ENCODE results near the gene PLEKHA7.

The PLEKHA7 gene

DNA sequence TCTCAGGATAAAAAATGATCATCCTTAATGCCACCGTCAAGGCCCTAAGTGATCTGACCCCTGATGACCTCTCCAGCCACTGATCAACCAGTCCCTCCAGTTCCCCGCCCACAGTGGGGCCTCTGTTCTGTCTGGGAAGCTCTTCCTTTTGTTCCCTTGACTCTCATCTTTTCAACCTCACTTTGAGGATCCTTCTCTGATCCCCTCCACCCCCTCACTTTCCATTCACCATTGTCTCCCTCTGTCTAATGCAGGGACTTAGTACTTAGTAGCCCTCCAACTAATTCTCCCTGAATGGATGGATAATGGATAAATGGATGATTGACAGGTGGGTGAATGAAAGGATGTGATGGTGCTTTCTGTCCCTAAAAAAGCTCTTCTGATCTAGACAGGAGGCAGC lies 230.1 kb downstream of the PLEKHA7 start:
- DNase-seq = no peak

DNA sequence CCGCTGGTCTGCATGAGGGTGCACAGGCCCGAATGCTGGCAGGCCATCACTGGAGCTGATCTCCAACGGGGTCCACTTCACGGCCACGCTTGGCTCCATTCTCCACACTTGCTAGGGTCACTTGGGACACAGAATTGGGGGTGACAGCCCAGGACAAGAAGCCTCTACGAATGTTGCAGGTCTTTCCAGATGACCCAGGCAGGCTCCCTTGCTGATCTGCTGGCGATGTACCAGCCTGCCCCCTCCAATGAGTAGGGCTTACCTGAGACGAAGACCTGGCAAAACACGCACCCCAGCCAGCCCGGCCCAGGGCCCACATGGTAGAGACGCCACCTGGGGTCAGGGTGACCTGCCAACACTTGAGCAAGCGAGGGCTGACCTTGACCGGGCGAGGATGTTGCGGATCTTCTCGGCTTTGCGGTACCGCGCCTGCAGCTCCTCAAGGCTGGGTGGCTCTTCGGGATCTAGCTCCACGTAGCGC lies 230.9 kb downstream of the PLEKHA7 start:
- DNase-seq = no peak

- no peak for DNase-seq
Observed at GRCh38 chr11:16781936-16782919, 232.0 kb downstream of the PLEKHA7 start.

DNA sequence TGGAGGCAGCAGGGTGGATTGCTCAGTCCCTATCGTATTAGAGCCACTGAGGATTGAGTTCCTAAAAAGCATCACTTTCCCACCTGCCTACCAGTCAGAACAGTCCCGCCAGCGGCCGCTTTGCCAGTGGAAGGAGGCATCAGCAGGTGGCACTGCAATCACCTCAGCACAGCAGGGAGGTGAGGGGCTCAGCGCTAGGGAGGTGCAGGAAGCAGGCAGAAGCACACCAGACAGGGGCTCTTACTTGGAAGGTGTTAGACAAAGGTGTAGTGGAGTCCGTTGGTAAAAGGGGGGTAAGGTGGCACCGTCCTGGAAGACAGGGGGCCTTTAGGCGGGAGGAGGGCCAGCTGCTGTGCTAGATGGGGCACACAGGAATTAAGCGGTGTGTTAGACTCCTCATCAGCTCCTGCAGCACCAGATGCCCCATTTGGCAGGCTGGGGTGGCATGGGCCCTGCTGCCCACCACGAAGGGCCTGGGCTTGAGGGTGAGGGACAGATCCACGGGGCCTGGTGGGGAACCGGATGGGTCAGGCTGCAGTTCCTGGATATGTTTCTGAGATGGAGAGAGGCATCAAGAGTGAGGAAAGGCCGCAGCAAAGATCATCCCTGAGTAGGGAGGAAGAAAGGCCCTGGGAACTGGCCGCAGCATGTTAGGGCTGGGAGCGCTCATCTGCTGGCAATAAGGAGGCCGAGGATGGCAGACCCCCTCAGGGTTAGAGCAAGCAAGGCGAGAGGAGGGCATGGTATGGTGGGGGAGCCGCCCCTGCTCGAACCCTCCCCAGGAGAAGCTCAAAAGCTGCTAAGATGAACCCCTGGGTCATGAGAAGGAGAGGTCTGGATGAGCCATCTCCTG lies 233.3 kb downstream of the PLEKHA7 start:
- DNase-seq = no peak

DNA sequence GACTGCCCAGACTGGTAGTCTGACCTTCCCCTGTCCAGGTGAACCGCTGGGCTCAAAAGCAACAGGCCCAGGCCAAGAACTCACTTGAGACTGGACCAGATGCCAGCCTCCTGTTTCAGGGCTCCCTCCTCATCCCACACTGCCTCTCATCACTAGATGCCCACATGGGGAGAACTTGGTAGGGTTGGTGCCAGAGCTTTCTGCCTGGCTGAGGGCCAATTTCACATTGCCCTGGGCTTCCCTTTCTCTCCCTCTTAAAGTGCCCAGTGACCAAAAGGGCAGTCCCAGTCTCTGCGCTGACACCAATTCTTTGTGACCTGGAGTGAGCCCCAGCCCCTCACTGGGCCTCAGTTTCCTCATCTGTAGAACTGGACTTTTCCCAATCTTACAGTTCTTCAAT lies 234.1 kb downstream of the PLEKHA7 start:
- peak; percentile 40 for DNase-seq

- DNase-seq = peak; percentile 44
Observed at GRCh38 chr11:16779436-16779835, 234.8 kb downstream of the PLEKHA7 start.

GRCh38 chr11:16778876-16779275 lies 235.3 kb downstream of the PLEKHA7 start:
- peak; percentile 40 for DNase-seq

GRCh38 chr11:16778286-16778685 lies 235.9 kb downstream of the PLEKHA7 start:
- peak; percentile 26 for DNase-seq

DNA sequence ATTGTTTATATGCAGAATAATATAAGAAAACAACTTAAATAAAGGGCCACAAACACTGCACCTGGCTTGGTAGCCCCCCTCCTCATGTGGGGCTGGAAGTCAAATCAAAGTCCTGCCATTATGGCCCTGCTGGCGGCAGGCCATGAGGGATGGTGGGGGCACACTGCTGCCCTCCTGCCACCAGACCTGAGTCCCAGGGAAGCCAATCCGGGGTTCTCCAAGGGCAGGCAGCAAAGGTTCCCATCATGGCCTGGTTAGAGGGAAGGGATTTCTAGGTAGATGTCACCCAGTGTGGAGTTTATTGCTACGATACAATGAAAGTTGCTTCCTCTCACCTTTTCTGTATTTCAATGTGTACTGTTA lies 236.6 kb downstream of the PLEKHA7 start:
- no peak for DNase-seq

DNA sequence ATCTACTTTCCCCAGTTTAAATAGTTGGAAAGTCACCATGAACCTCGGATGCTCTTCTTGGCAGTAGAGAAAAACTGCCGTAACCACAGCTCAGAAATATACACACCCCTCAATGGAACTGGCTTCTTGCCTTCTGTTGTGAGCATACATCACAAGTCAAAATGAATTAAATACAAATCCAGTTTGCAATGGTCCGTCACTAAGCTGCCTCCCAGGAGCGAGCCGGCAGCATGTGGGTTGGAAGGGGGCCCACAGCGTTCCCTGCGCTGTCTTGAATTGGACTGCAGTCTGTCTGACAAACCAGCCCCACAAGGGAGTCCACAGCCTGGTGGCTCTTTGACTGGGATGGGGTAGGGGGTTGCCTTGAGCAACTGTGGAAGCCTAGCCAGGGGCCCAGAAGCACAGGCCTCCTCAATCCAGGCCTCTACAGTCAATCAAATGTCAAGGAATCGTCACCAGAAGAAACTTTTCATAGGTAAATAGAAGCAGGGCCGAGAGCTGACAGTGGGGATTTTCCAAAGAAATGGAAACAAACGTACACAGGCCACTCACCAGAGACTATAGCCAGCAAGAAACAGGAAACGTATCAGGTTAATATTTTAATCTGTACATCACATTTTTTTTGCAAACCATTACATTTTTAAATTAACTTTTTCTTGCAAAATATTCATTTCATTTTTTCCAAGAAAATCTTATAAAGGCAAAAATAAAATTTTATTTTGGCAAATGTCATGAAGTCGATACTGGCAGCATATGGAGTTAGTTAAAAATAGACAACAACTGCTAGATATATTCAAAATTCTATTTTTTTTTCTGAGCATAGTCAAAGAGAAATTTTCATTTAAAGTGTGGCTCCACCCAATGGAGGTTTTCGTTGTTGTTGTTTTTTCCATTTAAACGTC lies 237.3 kb downstream of the PLEKHA7 start:
- no peak for DNase-seq

GRCh38 chr11:16775614-16776283 lies 238.5 kb downstream of the PLEKHA7 start:
- peak; percentile 33 for DNase-seq

DNA sequence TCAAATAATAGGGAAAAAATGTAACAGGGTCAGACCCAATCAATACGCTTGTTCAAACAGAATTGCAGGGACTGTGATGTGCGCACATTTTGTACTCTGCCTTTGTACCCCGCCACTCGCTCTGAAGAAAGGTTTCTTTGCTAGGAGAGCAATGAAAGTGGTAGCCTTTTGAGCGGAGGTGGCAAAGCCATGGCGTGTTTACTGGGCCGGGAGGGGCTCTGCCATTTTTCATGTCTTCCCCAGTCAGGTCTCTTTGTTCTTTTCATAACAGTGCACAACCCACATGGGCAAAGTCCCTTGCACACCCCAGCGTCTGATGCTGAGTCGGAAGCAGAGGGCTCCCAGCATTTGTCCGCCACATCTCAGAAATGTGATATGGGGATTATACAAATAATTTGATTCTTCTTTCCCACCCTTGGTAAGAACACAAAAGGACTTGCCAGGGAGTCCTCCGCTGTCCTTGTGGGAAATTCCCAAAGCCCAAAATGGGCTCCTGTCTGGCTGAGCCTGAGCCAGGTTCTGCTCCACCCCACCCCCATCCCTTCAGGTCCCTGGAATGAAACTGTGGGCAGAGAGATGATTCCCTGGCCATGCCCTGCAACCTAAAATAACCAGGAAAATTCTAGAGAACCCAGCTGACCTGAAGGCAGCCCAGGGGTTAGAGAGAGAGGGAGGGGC lies 239.1 kb downstream of the PLEKHA7 start:
- no peak for DNase-seq

DNA sequence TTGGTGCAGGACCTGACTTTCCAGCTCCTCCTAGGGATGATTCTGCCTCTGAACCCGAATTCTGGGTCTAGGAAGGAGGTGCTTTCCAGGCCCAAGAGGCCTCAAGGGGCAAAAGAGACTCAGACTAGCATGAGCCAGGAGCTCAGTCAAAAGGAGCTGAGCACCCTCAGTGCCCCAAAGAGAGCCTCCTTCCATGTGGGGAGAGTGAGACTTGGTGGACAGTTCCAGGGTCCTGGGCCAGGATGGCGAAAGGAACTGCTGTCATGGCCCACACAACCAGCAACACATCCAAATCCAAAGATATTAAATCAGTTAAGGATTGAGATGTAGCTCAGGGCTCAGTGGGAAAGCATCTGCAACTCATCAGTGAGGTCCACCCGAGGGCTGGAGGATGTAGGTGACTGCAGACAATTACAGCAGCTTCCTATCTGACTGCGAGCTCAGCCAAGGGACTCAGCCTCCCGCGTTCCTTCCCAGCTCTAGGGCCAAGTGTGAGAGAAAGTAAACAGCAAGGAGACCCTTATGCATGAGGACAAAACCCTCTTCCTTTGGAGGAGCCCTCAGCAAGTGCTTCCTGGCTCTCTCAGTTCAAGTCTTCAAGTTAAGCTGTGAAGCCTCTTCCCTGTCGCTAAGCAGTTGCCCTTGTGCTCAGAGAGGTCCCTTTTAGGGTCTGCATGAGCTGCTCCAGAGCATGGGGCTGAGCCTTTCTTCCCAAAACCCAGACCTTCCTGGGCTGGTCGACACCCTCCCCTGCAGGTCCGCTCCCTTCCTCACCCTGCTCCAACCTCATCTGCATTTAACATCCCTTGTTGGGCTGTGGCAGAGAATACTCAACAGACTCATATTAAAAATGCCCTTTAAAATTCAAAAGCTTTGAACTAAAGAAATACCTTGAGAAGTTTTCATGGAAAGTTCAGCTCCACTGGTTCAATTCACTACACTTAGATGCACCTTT lies 240.0 kb downstream of the PLEKHA7 start:
- DNase-seq = peak; percentile 21

DNA sequence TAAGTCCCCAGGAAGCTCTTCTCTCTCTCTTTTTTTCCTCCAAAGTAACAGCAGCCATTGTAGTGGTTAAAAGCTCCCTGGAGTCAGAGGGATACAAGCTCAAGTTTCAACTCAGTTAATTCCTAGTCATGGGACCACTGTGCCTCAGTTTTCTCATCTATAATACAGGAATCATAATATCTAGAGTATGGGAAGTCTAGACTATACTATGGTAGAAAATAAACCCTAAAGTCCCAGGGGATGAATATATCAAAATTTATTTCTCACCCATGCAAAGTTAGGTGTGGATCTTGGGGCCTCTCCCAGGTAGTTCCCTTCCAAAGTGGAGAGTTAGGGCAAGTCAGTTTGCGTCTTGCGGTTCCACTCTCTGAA lies 242.1 kb downstream of the PLEKHA7 start:
- DNase-seq = no peak

DNA sequence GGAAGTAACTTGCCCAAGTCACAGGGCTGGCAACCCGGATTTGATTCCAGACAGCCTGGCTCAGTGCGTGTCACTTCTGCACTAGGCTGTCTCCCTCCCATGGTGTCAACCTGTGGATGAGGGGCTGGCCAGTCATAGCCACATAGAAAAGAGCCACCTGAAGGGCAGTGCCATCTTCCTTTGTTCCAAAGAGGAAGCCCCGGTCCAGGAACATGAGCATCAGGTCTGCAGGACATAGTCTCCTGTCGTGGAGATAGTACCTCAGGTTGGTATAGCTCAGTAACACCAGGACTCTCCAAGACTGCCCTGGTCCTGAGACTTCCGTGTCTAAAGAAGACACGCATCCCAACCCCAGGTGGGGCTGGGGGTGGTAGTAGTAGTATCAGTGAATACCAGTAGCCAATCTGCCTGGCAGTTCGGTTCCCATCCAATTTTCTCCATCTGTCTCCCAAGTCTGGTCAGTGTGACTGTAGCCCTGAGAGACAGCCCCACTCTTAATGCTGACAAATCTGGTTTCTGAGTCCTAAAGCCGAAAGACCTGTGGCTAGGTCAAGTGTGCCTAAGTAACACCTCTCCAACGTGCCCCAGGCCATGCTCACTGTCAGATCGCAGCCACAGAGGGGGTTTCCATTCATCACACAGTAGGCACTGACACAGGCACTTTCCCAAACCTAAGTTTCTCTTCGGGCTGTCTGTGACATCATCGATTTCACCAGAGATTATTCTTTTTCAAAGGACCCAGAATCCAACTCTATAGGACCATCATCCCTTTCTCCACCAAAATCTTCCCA lies 242.7 kb downstream of the PLEKHA7 start:
- peak; percentile 21 for DNase-seq

- no peak for DNase-seq
Observed at GRCh38 chr11:16770016-16770415, 244.2 kb downstream of the PLEKHA7 start.

- no peak for DNase-seq
Observed at GRCh38 chr11:16769386-16769785, 244.8 kb downstream of the PLEKHA7 start.

- DNase-seq = no peak
Observed at GRCh38 chr11:16767957-16768356, 246.3 kb downstream of the PLEKHA7 start.

DNA sequence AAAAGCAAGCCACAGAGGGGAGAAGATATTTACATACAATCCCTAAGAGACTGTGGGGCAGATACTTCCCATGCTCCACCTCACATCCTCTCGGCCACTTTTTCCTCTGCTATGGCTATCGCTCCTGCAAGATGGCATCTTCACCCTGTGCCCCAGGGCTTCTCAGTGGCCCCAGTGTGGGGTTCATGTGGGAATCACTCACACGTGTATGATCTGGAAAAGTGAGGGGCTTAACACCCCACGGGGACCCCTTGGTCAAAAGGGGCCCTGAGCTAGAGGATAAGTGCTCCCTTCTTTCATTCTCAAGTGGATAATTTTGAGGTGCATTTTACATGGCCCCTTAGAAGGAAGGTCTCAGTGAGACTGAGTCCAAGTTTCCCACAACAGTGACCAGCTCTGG lies 247.1 kb downstream of the PLEKHA7 start:
- no peak for DNase-seq

Data from activated CD8-positive, alpha-beta memory T cell treated with anti-CD3 and anti-CD28 coated beads for 24 hours (primary cell).